ENCODE data around the gene RNU6-1.

- no peak for TF ChIP-seq CTCF (IDR thresholded peaks at IDR 0.05)
- TF ChIP-seq EZH2 (IDR thresholded peaks at IDR 0.05), result no peak
Measured at GRCh38 chr15:67831363-67831762, 8.5 kb downstream of the RNU6-1 start.
